Measurements from ENCODE around the gene LENG1.

Gene LENG1

DNA sequence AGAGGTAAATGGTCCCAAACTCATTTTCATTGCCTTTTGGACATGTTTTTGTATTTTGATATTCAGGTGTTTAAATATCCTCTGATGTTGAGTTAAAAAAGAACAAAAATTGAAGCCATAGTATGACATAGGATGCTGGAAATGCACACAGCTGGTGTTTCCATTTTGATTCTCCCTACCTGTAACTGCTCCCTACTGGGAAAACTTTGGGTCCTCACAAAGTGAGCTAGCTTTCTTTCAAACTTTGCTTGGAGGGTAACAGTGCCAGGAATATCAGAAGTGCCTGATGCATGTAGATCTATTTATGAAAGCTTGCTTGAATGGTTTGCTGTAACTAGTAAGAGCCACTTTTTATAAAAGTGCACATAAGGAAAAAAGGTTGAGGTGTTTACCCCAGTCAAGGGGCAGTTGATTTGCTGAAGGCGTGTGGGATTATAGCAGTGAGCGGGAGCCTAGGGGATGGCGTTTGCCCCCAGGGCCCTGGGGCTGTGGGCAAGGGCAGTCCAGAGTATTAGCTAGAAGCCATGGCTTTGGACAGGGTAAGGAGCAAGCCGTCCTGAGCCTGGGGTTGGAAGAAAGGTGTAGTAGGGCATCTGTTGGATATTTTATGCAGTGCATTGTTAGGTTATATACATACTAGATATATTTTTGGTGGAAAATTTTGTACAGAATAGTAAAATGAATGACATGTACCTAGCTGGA lies 45.4 kb upstream of the LENG1 start (continued):
- no peak for TF ChIP-seq BCL11A (tag by site-specific recombination; IDR thresholded peaks at IDR 0.05; ENCODE audit: low read depth)

DNA sequence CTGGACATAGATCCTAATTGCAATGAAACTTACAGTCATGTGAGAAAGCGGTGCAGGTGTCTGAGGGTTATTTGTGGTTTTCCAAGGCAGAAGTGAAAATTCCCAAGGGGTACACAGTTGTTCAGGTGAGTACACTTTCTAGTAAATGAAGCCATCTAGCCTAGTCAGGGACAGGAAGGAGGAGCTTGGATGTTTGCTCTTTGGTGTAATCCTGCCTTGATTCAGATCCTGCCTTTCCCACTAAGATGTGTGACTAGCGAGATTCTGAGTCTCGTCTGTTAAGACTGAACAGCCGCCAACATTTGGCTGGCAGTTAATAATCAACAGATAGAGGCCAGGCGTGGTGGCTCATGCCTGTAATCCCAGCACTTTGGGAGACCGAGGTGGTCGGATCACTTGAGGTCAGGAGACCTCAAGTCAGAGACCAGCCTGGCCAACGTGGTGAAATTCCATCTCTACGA lies 43.7 kb upstream of the LENG1 start:
- H3K36me3 ChIP-seq (ENCODE audit: control insufficient read depth in 2 of 2, insufficient read depth in 1 of 2, low read length in 2 of 2): peaks cover 54 to 72% of the 10 kb centered on the region in 2 experiments
- no peaks in the 10 kb centered on the region for H3K9me3 ChIP-seq (ENCODE audit: control insufficient read depth, insufficient read depth, low read depth, low read length)
- ChIA-PET CTCF (interaction anchor here (0.7 kb wide), 3 partner anchors 30 to 189 kb away, joined by 3 to 6 read pairs (median 3); partner anchors contain the start of gene TMC4), POLR2A (interaction anchor here (0.5 to 6.8 kb wide), 4 partner anchors 9 to 66 kb away, joined by 3 to 241 read pairs (median 5); partner anchors contain the start of genes MBOAT7 and TSEN34)
- H3K27ac ChIP-seq (ENCODE audit: extremely low read depth, low read depth, low read length): no peak overlapping the region
- TF ChIP-seq ZNF324 (tag by site-specific recombination; IDR thresholded peaks at IDR 0.05) (no peak), HOXA7 (CRISPR knock-in tag; IDR thresholded peaks at IDR 0.05; ENCODE audit: borderline replicate concordance) (no peak), ZNF830 (tag by site-specific recombination; IDR thresholded peaks at IDR 0.05; ENCODE audit: low read depth) (no peak), KLF10 (tag by site-specific recombination; IDR thresholded peaks at IDR 0.05) (no peak), ZNF549 (tag by site-specific recombination; IDR thresholded peaks at IDR 0.05) (no peak), ZNF558 (tag by site-specific recombination; IDR thresholded peaks at IDR 0.05) (no peak), ZNF19 (tag by site-specific recombination; IDR thresholded peaks at IDR 0.05; ENCODE audit: low read depth) (no peak), ZNF416 (tag by site-specific recombination; IDR thresholded peaks at IDR 0.05) (no peak)
- TF ChIP-seq, protein P1, sequence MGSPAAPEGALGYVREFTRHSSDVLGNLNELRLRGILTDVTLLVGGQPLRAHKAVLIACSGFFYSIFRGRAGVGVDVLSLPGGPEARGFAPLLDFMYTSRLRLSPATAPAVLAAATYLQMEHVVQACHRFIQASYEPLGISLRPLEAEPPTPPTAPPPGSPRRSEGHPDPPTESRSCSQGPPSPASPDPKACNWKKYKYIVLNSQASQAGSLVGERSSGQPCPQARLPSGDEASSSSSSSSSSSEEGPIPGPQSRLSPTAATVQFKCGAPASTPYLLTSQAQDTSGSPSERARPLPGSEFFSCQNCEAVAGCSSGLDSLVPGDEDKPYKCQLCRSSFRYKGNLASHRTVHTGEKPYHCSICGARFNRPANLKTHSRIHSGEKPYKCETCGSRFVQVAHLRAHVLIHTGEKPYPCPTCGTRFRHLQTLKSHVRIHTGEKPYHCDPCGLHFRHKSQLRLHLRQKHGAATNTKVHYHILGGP (tag by site-specific recombination; IDR thresholded peaks at IDR 0.05): no peak
- TF ChIP-seq, protein P2, sequence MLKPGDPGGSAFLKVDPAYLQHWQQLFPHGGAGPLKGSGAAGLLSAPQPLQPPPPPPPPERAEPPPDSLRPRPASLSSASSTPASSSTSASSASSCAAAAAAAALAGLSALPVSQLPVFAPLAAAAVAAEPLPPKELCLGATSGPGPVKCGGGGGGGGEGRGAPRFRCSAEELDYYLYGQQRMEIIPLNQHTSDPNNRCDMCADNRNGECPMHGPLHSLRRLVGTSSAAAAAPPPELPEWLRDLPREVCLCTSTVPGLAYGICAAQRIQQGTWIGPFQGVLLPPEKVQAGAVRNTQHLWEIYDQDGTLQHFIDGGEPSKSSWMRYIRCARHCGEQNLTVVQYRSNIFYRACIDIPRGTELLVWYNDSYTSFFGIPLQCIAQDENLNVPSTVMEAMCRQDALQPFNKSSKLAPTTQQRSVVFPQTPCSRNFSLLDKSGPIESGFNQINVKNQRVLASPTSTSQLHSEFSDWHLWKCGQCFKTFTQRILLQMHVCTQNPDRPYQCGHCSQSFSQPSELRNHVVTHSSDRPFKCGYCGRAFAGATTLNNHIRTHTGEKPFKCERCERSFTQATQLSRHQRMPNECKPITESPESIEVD (tag by site-specific recombination; IDR thresholded peaks at IDR 0.05): no peak
- TF ChIP-seq, protein P3, sequence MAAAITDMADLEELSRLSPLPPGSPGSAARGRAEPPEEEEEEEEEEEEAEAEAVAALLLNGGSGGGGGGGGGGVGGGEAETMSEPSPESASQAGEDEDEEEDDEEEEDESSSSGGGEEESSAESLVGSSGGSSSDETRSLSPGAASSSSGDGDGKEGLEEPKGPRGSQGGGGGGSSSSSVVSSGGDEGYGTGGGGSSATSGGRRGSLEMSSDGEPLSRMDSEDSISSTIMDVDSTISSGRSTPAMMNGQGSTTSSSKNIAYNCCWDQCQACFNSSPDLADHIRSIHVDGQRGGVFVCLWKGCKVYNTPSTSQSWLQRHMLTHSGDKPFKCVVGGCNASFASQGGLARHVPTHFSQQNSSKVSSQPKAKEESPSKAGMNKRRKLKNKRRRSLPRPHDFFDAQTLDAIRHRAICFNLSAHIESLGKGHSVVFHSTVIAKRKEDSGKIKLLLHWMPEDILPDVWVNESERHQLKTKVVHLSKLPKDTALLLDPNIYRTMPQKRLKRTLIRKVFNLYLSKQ (tag by site-specific recombination; IDR thresholded peaks at IDR 0.05; ENCODE audit: borderline replicate concordance): no peak
- H3K4me1 ChIP-seq (ENCODE audit: control insufficient read depth, insufficient read depth, low read length): peaks cover 10% of the 10 kb centered on the region
- H3K4me3 ChIP-seq (ENCODE audit: low read depth, low read length): no peak overlapping the region

DNA sequence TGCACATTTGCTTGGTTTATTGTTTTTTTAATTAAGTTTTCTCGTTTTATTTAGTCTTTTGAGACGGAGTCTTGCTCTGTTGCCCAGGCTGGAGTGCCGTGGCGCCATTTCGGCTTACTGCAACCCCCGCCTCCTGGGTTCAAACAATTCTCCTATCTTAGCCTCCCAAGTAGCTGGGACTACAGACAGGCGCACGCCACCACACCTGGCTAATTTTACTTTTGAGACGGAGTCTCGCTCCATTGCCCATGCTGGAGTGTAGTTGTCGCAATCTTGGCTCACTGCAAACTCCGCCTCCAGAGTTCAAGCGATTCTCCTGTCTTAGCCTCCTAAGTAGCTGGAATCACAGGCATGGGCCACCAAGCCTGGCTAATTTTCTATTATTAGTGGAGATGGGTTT lies 42.5 kb upstream of the LENG1 start:
- peak overlapping the region; percentile 96 for H3K4me3 ChIP-seq (ENCODE audit: low read depth, low read length)
- POLR2A ChIA-PET: interaction anchor here (1.1 to 6.8 kb wide), 8 partner anchors 10 to 1260 kb away, joined by 3 to 241 read pairs (median 8); partner anchors contain the start of genes CNOT3, MBOAT7, PRPF31 and TFPT
- H3K9me3 ChIP-seq (ENCODE audit: control insufficient read depth, insufficient read depth, low read depth, low read length): no peaks in the 10 kb centered on the region
- peaks cover 10% of the 10 kb centered on the region for H3K4me1 ChIP-seq (ENCODE audit: control insufficient read depth, insufficient read depth, low read length)
- no peak overlapping the region for H3K27ac ChIP-seq (ENCODE audit: extremely low read depth, low read depth, low read length)
- CTCF ChIA-PET: interaction anchor here (1.1 kb wide), 1 partner anchor 31 kb away, joined by 4 read pairs; no protein-coding TSS in a partner anchor
- peaks cover 50 to 67% of the 10 kb centered on the region in 2 experiments for H3K36me3 ChIP-seq (ENCODE audit: control insufficient read depth in 2 of 2, insufficient read depth in 1 of 2, low read length in 2 of 2)
- TF ChIP-seq ZNF214 (tag by site-specific recombination; IDR thresholded peaks at IDR 0.05; ENCODE audit: borderline replicate concordance) (no peak), KLF9 (tag by site-specific recombination; IDR thresholded peaks at IDR 0.05; ENCODE audit: low read depth) (no peak), ZBTB7A (tag by site-specific recombination; IDR thresholded peaks at IDR 0.05; ENCODE audit: low read depth) (no peak), SALL2 (tag by site-specific recombination; IDR thresholded peaks at IDR 0.05; ENCODE audit: borderline replicate concordance) (no peak), ZNF121 (tag by site-specific recombination; IDR thresholded peaks at IDR 0.05) (peak; percentile 50; the same call in 1 of the 2 replicates), ZBTB8A (tag by site-specific recombination; IDR thresholded peaks at IDR 0.05) (no peak)
- TF ChIP-seq, protein P4, sequence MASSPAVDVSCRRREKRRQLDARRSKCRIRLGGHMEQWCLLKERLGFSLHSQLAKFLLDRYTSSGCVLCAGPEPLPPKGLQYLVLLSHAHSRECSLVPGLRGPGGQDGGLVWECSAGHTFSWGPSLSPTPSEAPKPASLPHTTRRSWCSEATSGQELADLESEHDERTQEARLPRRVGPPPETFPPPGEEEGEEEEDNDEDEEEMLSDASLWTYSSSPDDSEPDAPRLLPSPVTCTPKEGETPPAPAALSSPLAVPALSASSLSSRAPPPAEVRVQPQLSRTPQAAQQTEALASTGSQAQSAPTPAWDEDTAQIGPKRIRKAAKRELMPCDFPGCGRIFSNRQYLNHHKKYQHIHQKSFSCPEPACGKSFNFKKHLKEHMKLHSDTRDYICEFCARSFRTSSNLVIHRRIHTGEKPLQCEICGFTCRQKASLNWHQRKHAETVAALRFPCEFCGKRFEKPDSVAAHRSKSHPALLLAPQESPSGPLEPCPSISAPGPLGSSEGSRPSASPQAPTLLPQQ (tag by site-specific recombination; IDR thresholded peaks at IDR 0.05): no peak
